SU-DHL-6 (cell line): ENCODE data around the gene BMP2K.

Source experiments
- H2AFZ ChIP-seq: fragments of 200-600 bp; sonication (generic); 2 replicates; pipeline ENCODE4 v1.6.1; 2014; ENCODE audit warnings: low read depth, mild to moderate bottlenecking, moderate library complexity, mixed read lengths, antibody characterized with exemption, low read length; ENCODE audit not compliant: severe bottlenecking
- H3F3A ChIP-seq: fragments of 200-600 bp; shearing (Covaris generic); 2 replicates; pipeline ENCODE4 v1.6.0; 2016; ENCODE audit warnings: antibody characterized with exemption, mild to moderate bottlenecking; ENCODE audit not compliant: insufficient read depth
- H3K27ac ChIP-seq: fragments of 200-600 bp; sonication (generic); 2 replicates; pipeline ENCODE4 v1.5.1; 2016; ENCODE audit warnings: low read depth, mild to moderate bottlenecking, low read length, moderate library complexity, mixed read lengths
- H3K27me3 ChIP-seq: fragments of 200-600 bp; sonication (generic), shearing (Covaris generic); 2 replicates; pipeline ENCODE4 v1.6.0; 2014; ENCODE audit warnings: mild to moderate bottlenecking, low read length
- H3K36me3 ChIP-seq: fragments of 200-600 bp; sonication (generic); 2 replicates; pipeline ENCODE4 v1.6.1; 2014; ENCODE audit warnings: mild to moderate bottlenecking, low read length, mixed read lengths
- H3K4me2 ChIP-seq: fragments of 300-600, 200-600 bp; shearing (Covaris generic), sonication (generic); 2 replicates; pipeline ENCODE4 v1.6.0; 2014; ENCODE audit warnings: low read length, low read depth, mild to moderate bottlenecking; ENCODE audit not compliant: poor library complexity, severe bottlenecking
- H3K4me3 ChIP-seq: fragments of 200-600 bp; sonication (generic); 2 replicates; pipeline ENCODE4 v1.5.1; 2014; ENCODE audit warnings: antibody characterized with exemption, low read length, mild to moderate bottlenecking, mixed read lengths; ENCODE audit not compliant: insufficient read depth, poor library complexity, severe bottlenecking
- H3K79me2 ChIP-seq: fragments of 200-600 bp; sonication (generic); 2 replicates; pipeline ENCODE4 v1.6.1; 2014; ENCODE audit warnings: mild to moderate bottlenecking, low read length, moderate library complexity; ENCODE audit not compliant: insufficient read depth
- H3K9ac ChIP-seq: fragments of 200-600 bp; sonication (generic); 2 replicates; pipeline ENCODE4 v1.7.0; 2014; ENCODE audit warnings: mild to moderate bottlenecking, low read length
- H3K9me2 ChIP-seq: fragments of 200-600 bp; sonication (generic); replicated peaks from 2 replicates; pipeline ENCODE4 v1.6.1; 2014; ENCODE audit warnings: low read length; ENCODE audit not compliant: insufficient read depth
- H3K9me3 ChIP-seq: fragments of 200-600 bp; sonication (generic); 2 replicates; pipeline ENCODE4 v1.6.1; 2014; ENCODE audit warnings: low read length, mixed read lengths; ENCODE audit not compliant: insufficient read depth
- H4K20me1 ChIP-seq: fragments of 200-600 bp; sonication (generic); 2 replicates; pipeline ENCODE4 v1.6.1; 2014; ENCODE audit warnings: low read depth, mild to moderate bottlenecking, antibody characterized with exemption, low read length, moderate library complexity, mixed read lengths
- EZH2phosphoT487 ChIP-seq: fragments of 200-600 bp; sonication (generic), shearing (Covaris generic); conservative IDR thresholded peaks from 2 replicates; pipeline ENCODE4 v1.6.1; 2018; ENCODE audit warnings: mild to moderate bottlenecking, antibody characterized with exemption, low read length, moderate library complexity, mixed read lengths
- TF ChIP-seq, protein P1 (sequence below): fragments of 200-600 bp; sonication (generic); IDR thresholded peaks from one replicate; pipeline ENCODE4 v1.5.1; 2017; ENCODE audit warnings: antibody characterized with exemption, mild to moderate bottlenecking, low read length, moderate library complexity; ENCODE audit not compliant: insufficient read depth, poor library complexity, severe bottlenecking

Gene BMP2K

DNA sequence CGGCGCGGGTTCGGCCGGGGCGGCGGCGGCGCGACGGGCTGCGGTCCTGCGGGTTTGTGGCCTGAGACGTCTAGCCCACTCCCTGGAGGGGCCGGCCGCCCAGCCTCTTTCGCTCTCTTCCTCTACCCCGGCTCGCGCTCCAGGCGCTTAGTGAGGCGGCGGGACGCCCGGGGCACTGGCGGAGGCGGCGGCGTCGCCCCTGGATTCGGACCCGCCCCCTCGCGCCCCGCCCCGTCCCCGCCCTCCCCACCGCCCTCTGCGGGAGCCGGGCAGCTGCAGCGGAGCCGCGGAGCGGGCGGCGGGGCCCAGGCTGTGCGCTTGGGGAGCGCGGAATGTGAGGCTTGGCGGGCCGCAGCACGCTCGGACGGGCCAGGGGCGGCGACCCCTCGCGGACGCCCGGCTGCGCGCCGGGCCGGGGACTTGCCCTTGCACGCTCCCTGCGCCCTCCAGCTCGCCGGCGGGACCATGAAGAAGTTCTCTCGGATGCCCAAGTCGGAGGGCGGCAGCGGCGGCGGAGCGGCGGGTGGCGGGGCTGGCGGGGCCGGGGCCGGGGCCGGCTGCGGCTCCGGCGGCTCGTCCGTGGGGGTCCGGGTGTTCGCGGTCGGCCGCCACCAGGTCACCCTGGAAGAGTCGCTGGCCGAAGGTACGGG lies at the start of gene BMP2K:
Gene BMP2K (plus strand): TSS at position 272 of the 650 bp plus-strand sequence. CDS start 194 bp downstream, at position 466.
- H2AFZ ChIP-seq: peak within 1 kb of the TSS; percentile 72
- TF ChIP-seq EZH2phosphoT487: no peak
- TF ChIP-seq, protein P1, sequence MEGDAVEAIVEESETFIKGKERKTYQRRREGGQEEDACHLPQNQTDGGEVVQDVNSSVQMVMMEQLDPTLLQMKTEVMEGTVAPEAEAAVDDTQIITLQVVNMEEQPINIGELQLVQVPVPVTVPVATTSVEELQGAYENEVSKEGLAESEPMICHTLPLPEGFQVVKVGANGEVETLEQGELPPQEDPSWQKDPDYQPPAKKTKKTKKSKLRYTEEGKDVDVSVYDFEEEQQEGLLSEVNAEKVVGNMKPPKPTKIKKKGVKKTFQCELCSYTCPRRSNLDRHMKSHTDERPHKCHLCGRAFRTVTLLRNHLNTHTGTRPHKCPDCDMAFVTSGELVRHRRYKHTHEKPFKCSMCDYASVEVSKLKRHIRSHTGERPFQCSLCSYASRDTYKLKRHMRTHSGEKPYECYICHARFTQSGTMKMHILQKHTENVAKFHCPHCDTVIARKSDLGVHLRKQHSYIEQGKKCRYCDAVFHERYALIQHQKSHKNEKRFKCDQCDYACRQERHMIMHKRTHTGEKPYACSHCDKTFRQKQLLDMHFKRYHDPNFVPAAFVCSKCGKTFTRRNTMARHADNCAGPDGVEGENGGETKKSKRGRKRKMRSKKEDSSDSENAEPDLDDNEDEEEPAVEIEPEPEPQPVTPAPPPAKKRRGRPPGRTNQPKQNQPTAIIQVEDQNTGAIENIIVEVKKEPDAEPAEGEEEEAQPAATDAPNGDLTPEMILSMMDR: no peak
- H3K9ac ChIP-seq: peak within 1 kb of the TSS; percentile 92
- 0 out of 2 replicates have a peak, but pooled peaks cover 4% of the 10 kb centered on the region for H3F3A ChIP-seq
- peak within 1 kb of the TSS; percentile 73 for H3K27ac ChIP-seq
- peak within 1 kb of the TSS; percentile 90 for H3K4me2 ChIP-seq
- H3K36me3 ChIP-seq: no peaks in the 10 kb centered on the region
- H3K9me2 ChIP-seq: no peaks in the 10 kb centered on the region
- 0 out of 2 replicates have a peak, but pooled peaks cover 8% of the 10 kb centered on the region for H4K20me1 ChIP-seq
- H3K27me3 ChIP-seq: no peaks in the 10 kb centered on the region
- H3K4me3 ChIP-seq: peak within 1 kb of the TSS; percentile 77
- peaks cover 32% of the 10 kb centered on the region; the same call in 1 of the 2 replicates for H3K79me2 ChIP-seq
- H3K9me3 ChIP-seq: no peaks in the 10 kb centered on the region

DNA sequence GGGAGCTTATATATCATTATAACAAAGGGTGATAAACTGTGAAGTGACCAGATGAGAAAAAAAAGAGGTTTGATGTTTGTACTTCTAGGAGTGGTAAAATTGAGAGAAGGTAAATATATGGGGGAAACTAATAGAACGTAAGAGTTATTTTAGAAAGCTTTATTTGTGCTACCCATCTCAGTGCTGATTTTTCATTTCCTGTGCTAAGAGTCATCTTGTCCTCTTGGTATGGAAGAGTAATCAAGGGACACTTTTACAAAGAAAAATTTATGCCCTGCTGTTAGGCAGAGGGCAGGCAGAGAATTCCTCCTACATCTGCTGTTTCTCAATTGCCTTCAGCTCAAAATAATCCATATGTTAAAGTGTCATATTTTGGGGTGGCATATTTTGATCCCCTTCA lies 49.6 kb upstream of the BMP2K start:
- Histone ChIP-seq H3K9me2 (no peaks in the 10 kb centered on the region), H3K79me2 (no peaks in the 10 kb centered on the region), H3K27ac (no peak overlapping the region), H3K36me3 (no peaks in the 10 kb centered on the region), H4K20me1 (no peaks in the 10 kb centered on the region), H3K9me3 (no peaks in the 10 kb centered on the region), H3K27me3 (no peaks in the 10 kb centered on the region), H3K9ac (no peak overlapping the region), H3K4me2 (no peak overlapping the region), H2AFZ (no peak overlapping the region), H3F3A (no peaks in the 10 kb centered on the region), H3K4me3 (no peak overlapping the region)
- no peak for TF ChIP-seq EZH2phosphoT487
- TF ChIP-seq, protein P1: no peak

DNA sequence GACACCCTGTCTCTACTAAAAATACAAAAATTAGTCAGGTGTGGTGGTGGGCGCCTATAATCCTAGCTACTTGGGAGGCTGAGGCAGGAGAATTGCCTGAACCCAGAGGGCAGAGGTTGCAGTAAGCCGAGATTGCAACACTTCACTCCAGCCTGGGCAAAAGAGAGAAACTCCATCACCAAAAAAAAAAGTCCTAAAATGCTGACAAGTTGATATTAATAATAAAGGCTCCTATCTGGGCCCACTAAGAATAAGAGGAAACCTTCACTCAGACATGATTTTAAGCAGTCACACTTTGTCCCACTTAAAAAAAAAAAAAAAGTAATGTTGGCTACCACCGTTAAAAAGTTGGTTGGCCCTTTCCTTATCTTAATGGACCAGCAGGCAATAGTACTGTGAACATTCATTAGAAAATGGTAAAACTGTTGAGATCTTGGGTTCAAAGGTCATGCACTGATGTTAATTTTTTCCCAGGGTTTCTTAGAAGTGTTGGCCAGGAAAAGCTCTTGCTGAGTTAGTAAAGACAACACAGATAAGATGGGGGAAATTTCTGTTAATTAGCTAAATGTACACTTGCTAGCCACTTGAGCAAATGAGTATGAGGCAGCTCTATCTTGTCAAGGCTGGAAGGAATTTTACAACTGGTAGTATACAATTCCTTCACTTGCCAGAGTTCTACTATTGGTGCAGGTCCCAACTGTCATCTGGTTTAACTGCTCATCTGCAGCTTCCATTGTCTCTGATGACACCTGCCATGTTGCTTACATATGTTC lies 43.6 kb upstream of the BMP2K start:
- no peaks in the 10 kb centered on the region for H4K20me1 ChIP-seq
- no peaks in the 10 kb centered on the region for H3K79me2 ChIP-seq
- H3K9ac ChIP-seq: no peak overlapping the region
- H3K9me2 ChIP-seq: no peaks in the 10 kb centered on the region
- H3K27me3 ChIP-seq: no peaks in the 10 kb centered on the region
- no peaks in the 10 kb centered on the region for H3K36me3 ChIP-seq
- H3K9me3 ChIP-seq: no peaks in the 10 kb centered on the region
- TF ChIP-seq, protein P1: no peak
- no peak for TF ChIP-seq EZH2phosphoT487
- H3F3A ChIP-seq: no peaks in the 10 kb centered on the region
- no peak overlapping the region for H3K4me3 ChIP-seq
- H3K4me2 ChIP-seq: no peak overlapping the region
- no peak overlapping the region for H3K27ac ChIP-seq
- no peak overlapping the region for H2AFZ ChIP-seq
